ENCODE measurements around the gene MOB3B. TPM values are rescaled to one million over a fixed set of nuclear protein-coding genes. Genes with fewer than 3 reads are reported as not detected.

Gene MOB3B
- total RNA-seq, 1 donor from 2014 or later, result 17.8 TPM

- no peak for ATAC-seq
- H3K27ac ChIP-seq, result no peak overlapping the region
- no peaks in the 10 kb centered on the region for H3K9me3 ChIP-seq
- H3K4me1 ChIP-seq, result peaks cover 20% of the 10 kb centered on the region
- TF ChIP-seq CTCF (IDR thresholded peaks at IDR 0.05), result no peak
- no peaks in the 10 kb centered on the region for H3K27me3 ChIP-seq
- no peak for DNase-seq
- H3K4me3 ChIP-seq, result no peak overlapping the region
- intact Hi-C loops (cut with DNase I), result loop anchor here (10.0 kb wide), 1 partner anchor 55 kb away; no protein-coding TSS in a partner anchor
- no peaks in the 10 kb centered on the region for H3K36me3 ChIP-seq
Observed at GRCh38 chr9:27429917-27430316, 99.7 kb downstream of the MOB3B start.

GRCh38 chr9:27429436-27429835 lies 100.2 kb downstream of the MOB3B start:
- intact Hi-C loops (cut with DNase I), result no loop called here
- Histone ChIP-seq H3K36me3 (no peaks in the 10 kb centered on the region), H3K4me1 (peaks cover 18% of the 10 kb centered on the region), H3K4me3 (no peak overlapping the region), H3K27me3 (no peaks in the 10 kb centered on the region), H3K27ac (no peak overlapping the region), H3K9me3 (no peaks in the 10 kb centered on the region)
- ATAC-seq, result peak; percentile 48
- no peak for TF ChIP-seq CTCF (IDR thresholded peaks at IDR 0.05)
- DNase-seq, result no peak

DNA sequence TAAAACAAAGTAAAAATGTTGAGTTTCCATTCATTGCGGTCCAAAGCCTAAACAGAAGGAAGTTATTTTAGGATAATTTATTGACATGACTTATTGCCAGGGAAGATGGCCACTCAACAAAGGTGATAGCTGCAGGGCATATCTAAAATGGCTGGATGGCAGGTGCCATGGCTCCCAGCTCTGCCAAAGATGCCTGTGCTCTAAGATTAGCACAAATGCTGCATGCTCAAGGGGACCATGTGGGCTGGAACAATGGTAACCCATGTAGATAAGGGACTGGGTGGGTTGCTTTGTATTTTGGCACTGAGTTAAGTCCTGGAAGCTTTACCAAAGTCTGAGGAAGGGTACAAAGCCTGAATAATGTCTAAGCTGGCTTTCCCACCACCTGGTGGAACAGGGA lies 101.1 kb downstream of the MOB3B start:
- no peak overlapping the region for H3K27ac ChIP-seq
- no peak for TF ChIP-seq CTCF (IDR thresholded peaks at IDR 0.05)
- intact Hi-C loops (cut with DNase I), result no loop called here
- H3K36me3 ChIP-seq, result no peaks in the 10 kb centered on the region
- no peak overlapping the region for H3K4me3 ChIP-seq
- ATAC-seq (no peak), DNase-seq (no peak)
- no peaks in the 10 kb centered on the region for H3K27me3 ChIP-seq
- H3K9me3 ChIP-seq, result no peaks in the 10 kb centered on the region
- peaks cover 9% of the 10 kb centered on the region for H3K4me1 ChIP-seq

DNA sequence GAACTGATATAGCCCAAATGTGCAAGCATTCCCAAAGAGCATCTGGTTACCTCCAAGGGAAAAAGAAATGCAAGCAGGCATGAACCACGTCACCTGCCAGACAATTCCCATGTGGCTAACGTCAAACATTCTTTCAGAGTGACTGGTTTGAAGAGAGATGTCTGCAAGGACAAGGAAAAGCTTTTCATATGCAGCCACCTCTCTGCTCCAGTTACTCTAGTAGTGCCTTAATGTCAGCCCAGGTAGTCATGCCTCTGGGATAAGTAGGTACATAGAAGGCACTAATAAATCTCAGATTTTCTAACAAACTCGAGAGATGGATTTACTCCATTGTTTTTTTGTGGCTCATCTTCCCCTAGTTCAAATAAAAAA lies 102.4 kb downstream of the MOB3B start:
- DNase-seq (no peak), ATAC-seq (peak; percentile 30)
- Histone ChIP-seq H3K27me3 (no peaks in the 10 kb centered on the region), H3K36me3 (no peaks in the 10 kb centered on the region), H3K4me1 (peaks cover 7% of the 10 kb centered on the region), H3K9me3 (no peaks in the 10 kb centered on the region), H3K27ac (no peak overlapping the region), H3K4me3 (no peak overlapping the region)
- intact Hi-C loops (cut with DNase I), result no loop called here
- no peak for TF ChIP-seq CTCF (IDR thresholded peaks at IDR 0.05)

- H3K27ac ChIP-seq, result no peak overlapping the region
Observed at GRCh38 chr9:27426511-27427271, 102.9 kb downstream of the MOB3B start.

More at GRCh38 chr9:27426511-27427271, 102.9 kb downstream of the MOB3B start:
- Histone ChIP-seq H3K27me3 (no peaks in the 10 kb centered on the region), H3K4me1 (peaks cover 7% of the 10 kb centered on the region), H3K36me3 (no peaks in the 10 kb centered on the region), H3K4me3 (no peak overlapping the region), H3K9me3 (no peaks in the 10 kb centered on the region)
- ATAC-seq, result peak; percentile 41
- intact Hi-C loops (cut with DNase I), result no loop called here
- TF ChIP-seq CTCF (IDR thresholded peaks at IDR 0.05), result no peak
- no peak for DNase-seq

All from upper lobe of right lung (tissue), 1 donor.